ENCODE results near the gene ARPC4. TPM values are rescaled to one million over a fixed set of nuclear protein-coding genes. Genes with fewer than 3 reads are reported as not detected.

Gene ARPC4
- total RNA-seq, 4 donors from 2014 or later, result 96.3 to 169 (median 125) TPM

- Histone ChIP-seq H3K4me3 (no peak overlapping the region), H3K27me3 (no peaks in the 10 kb centered on the region), H3K36me3 (peaks cover 4 to 70% (median 29%) of the 10 kb centered on the region in 3 donors), H3K4me1 (peaks cover 0 to 41% (median 17%) of the 10 kb centered on the region in 4 donors), H3K27ac (no peak overlapping the region), H3K9me3 (no peaks in the 10 kb centered on the region)
- DNase-seq (ENCODE audit: low spot score in 2 of 2), result no peak
- TF ChIP-seq EP300 (IDR thresholded peaks at IDR 0.05), result no peak
- TF ChIP-seq, protein P1, sequence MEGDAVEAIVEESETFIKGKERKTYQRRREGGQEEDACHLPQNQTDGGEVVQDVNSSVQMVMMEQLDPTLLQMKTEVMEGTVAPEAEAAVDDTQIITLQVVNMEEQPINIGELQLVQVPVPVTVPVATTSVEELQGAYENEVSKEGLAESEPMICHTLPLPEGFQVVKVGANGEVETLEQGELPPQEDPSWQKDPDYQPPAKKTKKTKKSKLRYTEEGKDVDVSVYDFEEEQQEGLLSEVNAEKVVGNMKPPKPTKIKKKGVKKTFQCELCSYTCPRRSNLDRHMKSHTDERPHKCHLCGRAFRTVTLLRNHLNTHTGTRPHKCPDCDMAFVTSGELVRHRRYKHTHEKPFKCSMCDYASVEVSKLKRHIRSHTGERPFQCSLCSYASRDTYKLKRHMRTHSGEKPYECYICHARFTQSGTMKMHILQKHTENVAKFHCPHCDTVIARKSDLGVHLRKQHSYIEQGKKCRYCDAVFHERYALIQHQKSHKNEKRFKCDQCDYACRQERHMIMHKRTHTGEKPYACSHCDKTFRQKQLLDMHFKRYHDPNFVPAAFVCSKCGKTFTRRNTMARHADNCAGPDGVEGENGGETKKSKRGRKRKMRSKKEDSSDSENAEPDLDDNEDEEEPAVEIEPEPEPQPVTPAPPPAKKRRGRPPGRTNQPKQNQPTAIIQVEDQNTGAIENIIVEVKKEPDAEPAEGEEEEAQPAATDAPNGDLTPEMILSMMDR (IDR thresholded peaks at IDR 0.05), result no peak
- 92% methylated on average over 12 of the region's 12 CpGs for WGBS, 2 donors
These were observed 4.5 kb downstream of the ARPC4 start for GRCh38 chr3:9797196-9797945.

DNA sequence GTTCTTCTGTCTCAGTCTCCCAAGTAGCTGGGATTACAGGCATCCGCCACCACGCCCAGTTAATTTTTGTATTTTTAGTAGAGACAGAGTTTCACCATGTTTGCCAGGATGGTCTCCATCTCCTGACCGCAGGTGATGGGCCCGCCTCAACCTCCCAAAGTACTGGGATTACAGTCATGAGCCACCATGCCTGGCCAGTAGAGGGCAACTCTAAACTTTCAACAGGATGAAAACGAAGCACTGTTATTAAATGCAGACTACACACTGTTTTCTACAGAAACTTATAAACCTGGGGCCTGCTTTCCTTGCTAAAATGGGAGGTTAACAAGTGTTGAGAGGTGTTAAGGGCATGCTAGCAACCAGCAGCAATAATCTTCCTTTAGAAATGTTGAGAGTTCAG is 7.6 kb downstream of the ARPC4 start:
- Histone ChIP-seq H3K27ac (no peak overlapping the region), H3K4me1 (peaks cover 0 to 20% (median 3%) of the 10 kb centered on the region in 4 donors), H3K27me3 (no peaks in the 10 kb centered on the region), H3K4me3 (no peak overlapping the region), H3K9me3 (no peaks in the 10 kb centered on the region), H3K36me3 (peaks cover 6 to 95% (median 50%) of the 10 kb centered on the region in 3 donors)
- no peak for DNase-seq (ENCODE audit: low spot score in 2 of 2)
- TF ChIP-seq, protein P1 (IDR thresholded peaks at IDR 0.05), result no peak
- TF ChIP-seq POLR2A (IDR thresholded peaks at IDR 0.05) (no peak), EP300 (IDR thresholded peaks at IDR 0.05) (no peak)
- WGBS, 2 donors, result 81 to 83% methylated on average over 5 of the region's 5 CpGs

- Histone ChIP-seq H3K9me3 (no peaks in the 10 kb centered on the region), H3K36me3 (peaks cover 6 to 87% (median 53%) of the 10 kb centered on the region in 3 donors), H3K27ac (no peak overlapping the region), H3K4me1 (peaks cover 0 to 3% (median 0%) of the 10 kb centered on the region in 4 donors), H3K4me3 (no peak overlapping the region), H3K27me3 (no peaks in the 10 kb centered on the region)
- DNase-seq (ENCODE audit: low spot score in 2 of 2), result no peak
- 90% methylated on average over 1 of the region's 1 CpG for WGBS, 2 donors
- TF ChIP-seq POLR2A (IDR thresholded peaks at IDR 0.05) (no peak), EP300 (IDR thresholded peaks at IDR 0.05) (no peak)
- TF ChIP-seq, protein P1 (IDR thresholded peaks at IDR 0.05), result no peak
These were observed 10.6 kb downstream of the ARPC4 start for GRCh38 chr3:9803494-9803893.

GRCh38 chr3:9804996-9805395 is 12.1 kb downstream of the ARPC4 start:
- no peak overlapping the region for H3K4me3 ChIP-seq
- TF ChIP-seq POLR2A (IDR thresholded peaks at IDR 0.05) (no peak), EP300 (IDR thresholded peaks at IDR 0.05) (no peak)
- TF ChIP-seq, protein P1 (IDR thresholded peaks at IDR 0.05), result no peak
- peaks cover 2 to 72% (median 40%) of the 10 kb centered on the region in 3 donors for H3K36me3 ChIP-seq
- no peak overlapping the region for H3K27ac ChIP-seq
- no peaks in the 10 kb centered on the region for H3K9me3 ChIP-seq
- peaks cover 0 to 12% (median 7%) of the 10 kb centered on the region in 4 donors for H3K4me1 ChIP-seq
- no peaks in the 10 kb centered on the region for H3K27me3 ChIP-seq
- no peak for DNase-seq (ENCODE audit: low spot score in 2 of 2)
- 88 to 90% methylated on average over 5 of the region's 5 CpGs for WGBS, 2 donors

- DNase-seq (ENCODE audit: low spot score in 2 of 2), result no peak
- H3K36me3 ChIP-seq, result peaks cover 2 to 61% (median 36%) of the 10 kb centered on the region in 3 donors
- WGBS, 2 donors, result 86 to 89% methylated on average over 12 of the region's 12 CpGs
These were observed 13.3 kb downstream of the ARPC4 start for GRCh38 chr3:9806137-9806536.

More at GRCh38 chr3:9806137-9806536, 13.3 kb downstream of the ARPC4 start:
- Histone ChIP-seq H3K27ac (no peak overlapping the region), H3K9me3 (no peaks in the 10 kb centered on the region), H3K4me1 (peaks cover 0 to 16% (median 12%) of the 10 kb centered on the region in 4 donors), H3K4me3 (no peak overlapping the region), H3K27me3 (no peaks in the 10 kb centered on the region)
- TF ChIP-seq EP300 (IDR thresholded peaks at IDR 0.05), result no peak
- TF ChIP-seq POLR2A (IDR thresholded peaks at IDR 0.05), result no peak
- TF ChIP-seq, protein P1 (IDR thresholded peaks at IDR 0.05), result no peak
